Left renal pelvis (tissue), 4 donors: Measurements from ENCODE around the gene SPTBN4. TPM values are rescaled to one million over a fixed set of nuclear protein-coding genes. Genes with fewer than 3 reads are reported as not detected.

Experiments used
- polyA plus RNA-seq, 4 donors: library from polyadenylated mRNA; unstranded; fragments of 120-200 nt; gene quantifications; one replicate each; pipeline ENCODE4 v1.2.1, GENCODE V29; 2013; ENCODE audit not compliant: insufficient read length in 4 of 4

The SPTBN4 gene
- polyA plus RNA-seq, 4 donors = 1.2 to 3.3 (median 1.8) TPM

Other genes starting within 250 kb of the SPTBN4 start
- under 1 TPM in 3 of 4 donors, not detected in 1; 0.05 to 0.20 (median 0.09) TPM for gene TTC9B, start 248.6 kb upstream of the SPTBN4 start, polyA plus RNA-seq
- gene CCNP, start 240.3 kb upstream of the SPTBN4 start, polyA plus RNA-seq = 1 to 10 TPM in 1 of 4 donors, under 1 TPM in 3; 0.29 to 2.8 (median 0.80) TPM
- gene AKT2, start 181.7 kb upstream of the SPTBN4 start, polyA plus RNA-seq = 100 to 1,000 TPM; 139 to 203 (median 168) TPM
- gene C19orf47, start 118.6 kb upstream of the SPTBN4 start, polyA plus RNA-seq = 10 to 100 TPM in 3 of 4 donors, 1 to 10 TPM in 1; 9.7 to 16.1 (median 12.2) TPM
- gene PLD3, start 118.3 kb upstream of the SPTBN4 start, polyA plus RNA-seq = 100 to 1,000 TPM; 239 to 328 (median 258) TPM
- under 1 TPM; 0.11 to 0.26 (median 0.16) TPM for gene HIPK4, start 76.8 kb upstream of the SPTBN4 start, polyA plus RNA-seq
- gene PRX, start 53.6 kb upstream of the SPTBN4 start, polyA plus RNA-seq = 10 to 100 TPM in 2 of 4 donors, 1 to 10 TPM in 2; 7.9 to 13.4 (median 10.4) TPM
- 10 to 100 TPM in 1 of 4 donors, 1 to 10 TPM in 3; 6.3 to 11.2 (median 8.2) TPM for gene SERTAD1, start 41.0 kb upstream of the SPTBN4 start, polyA plus RNA-seq
- 10 to 100 TPM; 31.6 to 66.6 (median 37.1) TPM for gene SERTAD3, start 22.7 kb upstream of the SPTBN4 start, polyA plus RNA-seq
- 10 to 100 TPM; 38.3 to 81.1 (median 46.6) TPM for gene BLVRB, start 1.3 kb upstream of the SPTBN4 start, polyA plus RNA-seq
- 10 to 100 TPM; 22.2 to 52.9 (median 40.8) TPM for gene SHKBP1, start 109.9 kb downstream of the SPTBN4 start, polyA plus RNA-seq
- 100 to 1,000 TPM; 193 to 531 (median 257) TPM for gene LTBP4, start 134.4 kb downstream of the SPTBN4 start, polyA plus RNA-seq
- 10 to 100 TPM; 11.5 to 35.0 (median 15.8) TPM for gene NUMBL, start 223.7 kb downstream of the SPTBN4 start, polyA plus RNA-seq
- gene COQ8B, start 249.9 kb downstream of the SPTBN4 start, polyA plus RNA-seq = 10 to 100 TPM; 25.9 to 49.7 (median 30.0) TPM